Activated T-helper 2 cell treated with anti-CD3 and anti-CD28 coated beads, Interferon-gamma antibody, Interleukin-2, Interleukin-4, amounts not matched to agents 10 μg/mL and 5 μg/mL and 100 μg/mL, durations not matched to agents 14 hours and 24 hours and 36 hours (primary cell): Measurements from ENCODE around the gene CD84. TPM values are rescaled to one million over a fixed set of nuclear protein-coding genes. Genes with fewer than 3 reads are reported as not detected.
"Not testable (repeated sequence)": the region's sequence is repeated elsewhere in the genome, so short reads cannot be mapped to it uniquely, and the experiment has no call there.

Source experiments
- DNase-seq: peaks from one replicate; pipeline ENCODE4 v3.0.0; 2021; ENCODE audit warnings: low spot score
- H3K27ac Mint-ChIP-seq: one replicate; pipeline ENCODE4 v1.8.0; 2021; ENCODE audit warnings: mixed read lengths
- H3K27me3 Mint-ChIP-seq: one replicate; pipeline ENCODE4 v1.8.0; 2021; ENCODE audit warnings: low read depth, mixed read lengths
- H3K36me3 Mint-ChIP-seq: one replicate; pipeline ENCODE4 v1.8.0; 2021; ENCODE audit warnings: low read depth, mixed read lengths
- H3K4me1 Mint-ChIP-seq: one replicate; pipeline ENCODE4 v1.8.0; 2021; ENCODE audit warnings: low read depth, mixed read lengths
- H3K4me3 Mint-ChIP-seq: one replicate; pipeline ENCODE4 v1.8.0; 2021; ENCODE audit warnings: low read depth, mild to moderate bottlenecking, moderate library complexity, mixed read lengths
- H3K9me3 Mint-ChIP-seq: one replicate; pipeline ENCODE4 v1.8.0; 2021; ENCODE audit warnings: mixed read lengths
- intact Hi-C: fragments of 100-400 bp; cut with micrococcal nuclease; formaldehyde crosslinking; loops from one replicate; pipeline ENCODE4 v1.15.1; 2023
- total RNA-seq: library from RNA; stranded (reverse); gene quantifications from 2 replicates; pipeline ENCODE4 v1.2.3, GENCODE V29; 2022

The CD84 gene
- total RNA-seq, 1 donor from 2014 or later: 14.1 TPM

DNA sequence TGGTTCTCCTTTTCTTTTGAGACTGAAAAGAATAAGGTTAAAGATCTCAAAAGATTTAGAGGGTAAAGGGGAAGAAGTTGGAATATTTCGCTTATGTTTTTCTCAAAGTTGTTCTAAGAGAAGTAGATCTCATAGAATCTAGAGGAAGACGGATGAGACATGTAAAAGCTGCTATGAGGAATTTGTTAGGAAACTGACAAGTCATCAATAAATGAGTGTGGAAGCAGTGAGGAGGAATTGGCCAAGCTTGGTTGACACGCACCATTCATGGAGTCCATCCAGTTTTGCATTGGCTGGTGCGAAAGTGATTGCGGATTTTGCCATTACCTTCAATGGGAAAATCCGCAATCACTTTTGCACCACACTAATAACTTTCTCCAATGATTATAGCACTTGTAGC, 76.2 kb downstream of the CD84 start:
- Mint-ChIP-seq H3K9me3 (peaks cover 79% of the 10 kb centered on the region), H3K36me3 (peaks cover 95% of the 10 kb centered on the region), H3K4me3 (no peak overlapping the region), H3K4me1 (peaks cover 13% of the 10 kb centered on the region), H3K27me3 (no peaks in the 10 kb centered on the region), H3K27ac (no peak overlapping the region)
- intact Hi-C loops: no loop called here
- no peak for DNase-seq

DNA sequence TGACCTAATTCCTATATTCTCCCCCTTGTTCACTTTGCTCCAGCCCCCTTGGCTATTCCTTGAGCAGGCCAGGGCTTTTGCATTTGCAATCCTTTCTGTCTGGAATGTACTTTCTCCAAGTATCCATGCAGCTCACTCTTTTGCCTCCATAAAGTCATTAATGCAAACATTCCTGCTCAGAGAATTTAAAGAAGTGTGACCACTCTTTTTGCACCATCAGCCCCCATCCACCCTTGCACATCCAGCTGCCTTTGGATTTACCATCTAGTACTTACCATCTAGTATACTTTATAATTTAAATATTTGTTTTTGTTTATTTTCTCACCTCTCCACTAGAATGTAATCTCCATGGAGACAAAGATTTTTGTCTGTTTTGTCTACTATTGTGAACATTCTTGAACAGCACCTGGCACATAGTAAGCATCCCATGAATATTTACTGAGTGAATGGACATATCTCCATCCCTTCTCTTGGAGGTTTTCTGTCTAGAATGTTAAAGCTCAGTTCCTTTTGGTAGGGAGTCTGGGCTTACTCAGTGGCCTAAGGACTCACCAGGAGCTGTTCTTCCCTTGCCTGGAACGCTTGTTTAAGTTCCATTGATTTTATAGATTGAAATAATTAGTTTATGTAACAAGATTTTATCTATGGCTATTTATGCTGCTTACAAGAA, 78.8 kb downstream of the CD84 start:
- Mint-ChIP-seq H3K27me3 (no peaks in the 10 kb centered on the region), H3K27ac (no peak overlapping the region), H3K36me3 (peaks cover 75% of the 10 kb centered on the region), H3K4me3 (no peak overlapping the region), H3K9me3 (peaks cover 54% of the 10 kb centered on the region), H3K4me1 (peaks cover 27% of the 10 kb centered on the region)
- intact Hi-C loops: no loop called here
- DNase-seq: no peak

DNA sequence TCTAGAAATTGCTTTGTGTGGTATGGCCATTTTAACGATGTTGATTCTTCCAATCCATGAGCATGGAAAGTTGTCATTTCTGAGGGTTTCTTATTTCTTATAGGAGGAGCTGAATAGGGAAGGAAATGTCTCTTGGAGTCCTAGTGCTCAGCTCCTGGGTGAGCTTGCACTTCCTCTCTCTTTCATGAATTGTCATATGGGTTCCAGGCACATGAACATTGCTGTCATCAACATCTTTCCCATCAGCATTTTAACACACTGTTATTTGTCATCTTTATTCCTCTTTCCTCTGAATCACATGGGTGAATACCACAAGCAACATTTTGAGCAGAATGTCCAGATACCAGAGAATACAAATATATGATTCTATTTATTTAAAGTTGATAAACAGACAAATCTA, 79.7 kb downstream of the CD84 start:
- Mint-ChIP-seq H3K27me3 (no peaks in the 10 kb centered on the region), H3K4me1 (peaks cover 27% of the 10 kb centered on the region), H3K9me3 (peaks cover 46% of the 10 kb centered on the region), H3K36me3 (peaks cover 68% of the 10 kb centered on the region), H3K27ac (no peak overlapping the region), H3K4me3 (no peak overlapping the region)
- intact Hi-C loops: no loop called here
- no peak for DNase-seq

DNA sequence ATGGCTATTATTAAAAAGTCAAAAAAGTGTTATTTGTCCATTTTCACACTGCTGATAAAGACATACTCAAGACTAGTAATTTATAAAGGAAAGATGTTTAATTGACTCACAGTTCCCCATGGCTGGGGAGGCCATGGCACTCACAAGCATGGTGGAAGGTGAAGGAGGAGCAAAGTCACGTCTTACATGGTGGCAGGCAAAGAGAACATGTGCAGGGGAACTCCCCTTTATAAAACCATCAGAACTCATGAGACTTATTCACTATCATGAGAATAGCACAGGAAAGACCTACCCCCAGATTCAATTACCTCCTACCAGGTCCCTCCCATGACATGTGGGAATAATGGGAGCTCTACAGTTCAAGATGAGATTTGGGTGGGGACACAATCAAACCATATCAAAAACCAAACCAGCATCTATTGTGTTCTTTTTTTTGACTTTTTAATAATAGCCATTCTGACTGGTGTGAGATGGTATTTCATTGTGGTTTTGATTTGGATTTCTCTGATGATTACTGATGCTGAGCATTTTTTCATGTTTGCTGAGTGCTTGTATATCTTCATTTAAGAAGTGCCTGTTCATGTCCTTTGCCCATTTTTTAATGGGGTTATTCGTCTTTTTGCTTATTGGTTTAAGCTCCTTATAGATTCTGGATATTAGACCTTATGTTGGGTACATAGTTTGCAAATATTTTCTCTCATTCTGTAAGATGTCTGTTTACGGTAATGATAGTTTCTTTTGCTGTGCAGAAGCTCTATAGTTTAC, 80.8 kb downstream of the CD84 start:
- H3K4me3 Mint-ChIP-seq, intact Hi-C loops, DNase-seq, H3K27ac Mint-ChIP-seq, H3K27me3 Mint-ChIP-seq: not testable (repeated sequence)
- Mint-ChIP-seq H3K4me1 (peaks cover 27% of the 10 kb centered on the region), H3K9me3 (peaks cover 43% of the 10 kb centered on the region), H3K36me3 (peaks cover 57% of the 10 kb centered on the region)

DNA sequence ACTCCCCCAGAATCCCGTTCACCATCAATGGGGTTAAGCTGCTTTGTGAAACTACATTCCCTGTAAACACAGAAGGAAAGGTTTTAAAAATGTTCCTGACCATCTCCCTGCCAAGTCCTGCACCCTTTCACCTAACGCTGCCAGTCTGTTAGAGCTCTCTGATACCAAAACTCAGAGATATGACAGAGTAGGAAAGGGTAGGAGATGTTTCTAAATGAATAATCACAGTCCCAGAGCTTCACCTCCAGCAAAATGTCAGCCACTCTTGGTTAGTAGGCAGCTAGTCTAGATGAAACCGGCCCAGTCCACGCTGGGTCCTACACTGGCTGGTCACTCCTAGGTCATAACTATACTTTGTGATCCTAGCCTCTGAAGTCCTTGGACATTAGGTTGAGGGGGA, 83.0 kb downstream of the CD84 start:
- no peak overlapping the region for H3K4me3 Mint-ChIP-seq

DNA sequence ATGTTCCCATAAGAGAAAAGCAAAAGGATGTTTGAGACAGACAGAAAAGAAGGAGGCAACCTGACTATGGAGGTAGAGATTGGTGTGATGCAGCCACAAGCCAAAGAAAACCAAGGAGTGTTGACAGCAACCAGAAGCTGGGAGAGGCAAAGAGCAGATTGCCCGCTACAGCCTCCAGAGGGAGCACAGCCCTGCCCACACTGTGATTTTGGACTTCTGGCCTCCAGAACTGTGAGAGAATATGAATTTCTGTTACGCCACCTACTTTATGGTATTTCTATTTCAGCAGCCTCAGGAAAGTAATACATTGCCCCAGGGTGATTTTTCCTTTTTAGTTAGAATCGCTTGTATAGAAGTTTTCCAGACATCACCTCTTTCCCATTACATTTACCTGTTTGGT, 84.7 kb downstream of the CD84 start:
- no peak overlapping the region for H3K4me3 Mint-ChIP-seq
- DNase-seq: no peak
- peaks cover 35% of the 10 kb centered on the region for H3K36me3 Mint-ChIP-seq
- H3K27ac Mint-ChIP-seq: no peak overlapping the region
- H3K4me1 Mint-ChIP-seq: peaks cover 18% of the 10 kb centered on the region
- no peaks in the 10 kb centered on the region for H3K27me3 Mint-ChIP-seq
- peaks cover 16% of the 10 kb centered on the region for H3K9me3 Mint-ChIP-seq
- intact Hi-C loops: no loop called here

More for the DNA sequence above, 83.0 kb downstream of the CD84 start:
- intact Hi-C loops: no loop called here
- peaks cover 27% of the 10 kb centered on the region for H3K9me3 Mint-ChIP-seq
- H3K27me3 Mint-ChIP-seq: no peaks in the 10 kb centered on the region
- H3K36me3 Mint-ChIP-seq: peaks cover 36% of the 10 kb centered on the region
- DNase-seq: no peak
- H3K4me1 Mint-ChIP-seq: peaks cover 23% of the 10 kb centered on the region
- peak overlapping the region; percentile 30 for H3K27ac Mint-ChIP-seq

DNA sequence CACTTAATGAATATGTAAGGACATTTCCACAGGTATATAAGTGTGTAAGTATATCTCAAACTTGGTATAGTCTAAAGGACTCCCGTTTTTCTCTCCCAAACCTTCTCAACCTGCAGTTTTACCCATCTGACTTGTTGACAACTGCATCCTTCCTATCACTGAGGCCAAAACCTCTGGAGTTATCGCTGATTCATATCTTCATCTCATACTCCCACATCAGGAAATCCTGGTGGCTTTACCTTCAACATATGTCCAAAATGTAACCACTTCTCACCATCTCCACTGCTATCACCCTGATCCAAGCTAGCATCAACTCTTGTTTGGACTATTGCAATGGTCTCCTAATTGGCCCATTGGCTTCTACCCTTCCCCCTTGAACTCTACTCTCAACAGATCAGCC, 86.7 kb downstream of the CD84 start:
- Mint-ChIP-seq H3K36me3 (peaks cover 32% of the 10 kb centered on the region), H3K9me3 (no peaks in the 10 kb centered on the region), H3K4me3 (no peak overlapping the region), H3K27me3 (no peaks in the 10 kb centered on the region), H3K27ac (no peak overlapping the region), H3K4me1 (peaks cover 17% of the 10 kb centered on the region)
- DNase-seq: no peak
- intact Hi-C loops: loop anchor here (1.0 kb wide), 1 partner anchor 18 kb away; no protein-coding TSS in a partner anchor

DNA sequence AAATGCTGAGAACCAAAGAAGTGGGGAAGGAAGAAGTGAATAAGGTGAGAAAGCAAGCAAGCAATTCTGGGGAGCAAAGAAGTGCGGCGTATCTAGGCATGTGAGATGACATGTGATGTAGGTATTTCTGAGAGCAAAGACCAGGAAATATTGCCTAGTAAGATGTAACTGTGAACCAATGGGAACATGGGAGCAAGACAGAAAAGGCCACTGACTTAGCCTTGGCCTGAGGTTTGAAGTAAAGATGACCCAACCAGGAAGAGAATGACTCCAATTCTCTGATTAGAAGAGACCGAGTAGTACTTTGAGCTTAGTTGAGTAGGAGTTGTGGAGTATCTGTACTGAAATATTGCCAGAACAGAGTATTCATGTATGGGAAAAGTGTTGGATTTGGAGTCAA, 87.3 kb downstream of the CD84 start:
- peaks cover 32% of the 10 kb centered on the region for H3K36me3 Mint-ChIP-seq
- H3K27me3 Mint-ChIP-seq: no peaks in the 10 kb centered on the region
- H3K9me3 Mint-ChIP-seq: no peaks in the 10 kb centered on the region
- no peak overlapping the region for H3K27ac Mint-ChIP-seq
- no peak overlapping the region for H3K4me3 Mint-ChIP-seq
- intact Hi-C loops: loop anchor here (1.0 kb wide), 1 partner anchor 18 kb away; no protein-coding TSS in a partner anchor
- no peak for DNase-seq
- H3K4me1 Mint-ChIP-seq: peaks cover 14% of the 10 kb centered on the region

Other genes starting within 250 kb of the CD84 start
- gene COPA, start 236.2 kb downstream of the CD84 start, total RNA-seq: 153 and 154 TPM in 2 replicates
- gene NCSTN, start 236.1 kb downstream of the CD84 start, total RNA-seq: 65.3 and 72.4 TPM in 2 replicates
- gene NHLH1, start 212.4 kb downstream of the CD84 start, total RNA-seq: 0.30 and 0.32 TPM in 2 replicates
- not detected in 2 replicates for gene VANGL2, start 178.9 kb downstream of the CD84 start, total RNA-seq
- 11.8 and 13.0 TPM in 2 replicates for gene SLAMF6, start 56.2 kb downstream of the CD84 start, total RNA-seq
- 74.6 and 78.8 TPM in 2 replicates for gene SLAMF1, start 67.5 kb upstream of the CD84 start, total RNA-seq
- gene CD48, start 132.3 kb upstream of the CD84 start, total RNA-seq: 101 and 103 TPM in 2 replicates
- gene SLAMF7, start 159.8 kb upstream of the CD84 start, total RNA-seq: 4.1 and 5.5 TPM in 2 replicates
- gene LY9, start 216.7 kb upstream of the CD84 start, total RNA-seq: 0.28 and 0.34 TPM in 2 replicates